IPS-NIHi11 (cell line): Measurements from ENCODE around the gene CRTC3.

Source experiments
- DNase-seq: peaks from one replicate; pipeline ENCODE4 v3.0.0; 2012; ENCODE audit warnings: mixed read lengths, low spot score

The CRTC3 gene

DNA sequence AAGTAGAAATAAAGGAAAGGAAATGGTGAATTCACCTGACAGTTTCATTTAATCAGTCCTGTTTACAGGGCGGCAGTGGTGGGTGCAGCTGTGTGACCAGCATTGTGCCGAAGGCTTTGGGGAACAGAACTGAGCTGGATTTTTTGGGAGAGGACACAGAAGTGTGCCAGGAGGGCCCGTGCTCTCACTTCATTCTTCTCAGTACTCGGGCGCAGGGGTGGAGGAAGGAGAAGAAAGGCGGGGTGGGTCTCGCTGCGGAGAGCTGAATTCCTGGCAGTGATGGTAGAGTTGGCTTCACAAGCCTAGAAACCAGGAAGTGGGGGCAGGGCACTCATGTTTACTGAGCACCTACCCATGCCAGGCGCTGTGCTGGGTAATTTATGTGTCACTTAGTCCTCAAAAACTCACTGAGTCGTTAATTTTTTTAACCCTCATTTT, 64.6 kb downstream of the CRTC3 start:
- peak; percentile 52 for DNase-seq

GRCh38 chr15:90595763-90596155, 66.0 kb downstream of the CRTC3 start:
- no peak for DNase-seq

DNA sequence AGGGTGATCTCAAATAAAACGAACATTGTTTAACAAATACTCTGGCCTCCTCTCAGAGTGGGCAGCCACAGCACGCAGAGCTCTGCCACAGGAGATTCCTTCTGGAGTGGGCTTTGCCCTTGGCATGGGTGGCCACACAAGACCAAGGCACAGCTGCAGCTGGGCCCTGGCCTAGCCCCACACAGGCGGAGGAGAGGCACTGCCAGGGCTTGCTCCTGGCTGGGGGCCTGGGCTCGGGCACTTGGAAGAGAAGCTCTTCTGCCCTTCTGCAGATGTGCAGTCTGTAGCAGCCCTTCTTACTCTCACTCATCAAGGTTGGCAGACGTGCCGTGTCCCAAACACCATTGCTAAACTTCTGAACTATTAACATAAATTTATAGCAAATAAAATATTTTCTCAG, 67.2 kb downstream of the CRTC3 start:
- no peak for DNase-seq

- DNase-seq: no peak
Observed at GRCh38 chr15:90597577-90597976, 67.9 kb downstream of the CRTC3 start.

DNA sequence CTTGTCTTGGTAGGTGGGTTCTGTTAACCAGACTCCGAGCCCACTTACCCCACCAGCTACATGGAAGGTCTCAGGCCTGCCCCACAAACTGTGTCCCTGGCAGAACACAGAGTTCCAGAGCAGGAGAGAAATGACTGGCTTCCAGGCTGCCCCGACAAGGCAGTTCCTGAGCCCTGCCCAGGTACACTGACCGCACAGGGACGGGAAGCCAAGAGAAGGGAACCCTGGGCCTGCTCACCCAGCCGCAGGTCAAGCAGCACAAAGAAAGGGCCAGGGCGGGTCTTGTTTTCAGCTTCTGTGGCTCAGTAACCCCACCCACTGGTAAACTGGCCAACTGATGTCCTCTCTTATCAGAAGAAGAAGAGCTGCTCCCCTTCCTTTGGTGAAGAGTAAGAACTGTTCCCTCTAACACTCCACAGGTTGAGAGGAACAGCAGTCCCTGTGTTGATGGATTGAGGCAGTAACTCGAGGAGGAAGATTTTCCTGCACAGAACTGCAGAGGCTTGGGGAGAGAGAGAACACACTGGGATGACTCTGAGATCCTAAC, 68.4 kb downstream of the CRTC3 start:
- DNase-seq: peak; percentile 57

DNA sequence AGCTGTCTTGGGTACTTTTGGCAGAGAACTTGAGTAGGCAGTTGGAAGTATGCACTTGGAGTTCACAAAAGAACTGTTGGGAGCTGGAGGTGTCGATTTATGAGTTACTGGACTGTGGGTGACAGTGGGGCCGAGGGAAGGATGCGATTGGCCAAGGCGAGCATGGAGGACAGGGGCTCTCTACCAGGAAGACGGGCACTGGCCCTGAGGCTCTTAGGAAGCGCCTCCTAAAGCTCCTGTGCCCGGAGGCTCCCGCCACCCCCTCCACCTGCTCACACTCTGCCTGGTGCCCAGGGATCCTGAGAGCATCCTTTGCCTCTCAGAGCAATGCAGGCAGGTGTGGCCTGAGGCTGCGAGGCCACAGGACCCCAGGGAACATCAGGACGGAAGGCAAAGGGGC, 69.0 kb downstream of the CRTC3 start:
- no peak for DNase-seq

- no peak for DNase-seq
Observed at GRCh38 chr15:90599116-90599515, 69.4 kb downstream of the CRTC3 start.

- DNase-seq: no peak
Observed at GRCh38 chr15:90599644-90600043, 69.9 kb downstream of the CRTC3 start.

- no peak for DNase-seq
Observed at GRCh38 chr15:90600954-90601353, 71.2 kb downstream of the CRTC3 start.

DNA sequence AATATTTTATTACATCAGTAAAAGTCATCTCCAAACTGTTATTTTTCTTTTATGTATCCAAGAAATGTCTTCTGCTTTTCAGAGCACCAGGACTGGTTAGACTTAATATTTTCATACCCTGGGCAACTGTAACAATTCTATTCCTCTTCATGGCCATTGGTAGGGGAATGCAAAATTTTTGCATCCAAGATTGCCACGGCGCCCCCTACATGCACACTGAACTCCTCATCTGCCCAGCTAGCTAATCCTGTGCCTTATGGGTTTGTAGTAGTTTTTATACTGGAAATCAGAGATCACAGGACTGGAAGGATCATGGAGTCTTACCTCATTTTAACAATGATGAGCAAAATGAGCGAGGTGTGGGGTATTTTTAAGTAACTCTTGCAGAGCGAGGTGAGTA, 74.2 kb downstream of the CRTC3 start:
- peak; percentile 39 for DNase-seq

DNA sequence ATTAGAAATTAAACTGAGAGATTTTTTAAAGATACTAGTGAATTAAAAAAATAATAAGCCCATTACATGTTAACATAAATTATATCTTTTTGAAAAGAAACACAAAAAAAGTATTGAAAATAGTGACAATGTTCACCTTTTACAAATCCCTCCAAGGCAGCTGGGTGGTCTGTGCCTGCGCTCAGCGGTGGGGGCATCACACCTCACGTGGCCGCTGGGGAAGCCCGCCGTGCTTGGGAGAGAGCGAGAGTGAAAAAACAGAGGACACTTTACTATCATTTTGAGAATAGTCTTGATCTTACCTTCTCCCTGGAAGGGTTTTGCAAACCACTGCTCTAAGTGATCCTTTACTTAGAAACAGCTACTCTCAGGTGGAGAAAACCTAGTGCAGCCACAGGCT, 76.9 kb downstream of the CRTC3 start:
- no peak for DNase-seq

DNA sequence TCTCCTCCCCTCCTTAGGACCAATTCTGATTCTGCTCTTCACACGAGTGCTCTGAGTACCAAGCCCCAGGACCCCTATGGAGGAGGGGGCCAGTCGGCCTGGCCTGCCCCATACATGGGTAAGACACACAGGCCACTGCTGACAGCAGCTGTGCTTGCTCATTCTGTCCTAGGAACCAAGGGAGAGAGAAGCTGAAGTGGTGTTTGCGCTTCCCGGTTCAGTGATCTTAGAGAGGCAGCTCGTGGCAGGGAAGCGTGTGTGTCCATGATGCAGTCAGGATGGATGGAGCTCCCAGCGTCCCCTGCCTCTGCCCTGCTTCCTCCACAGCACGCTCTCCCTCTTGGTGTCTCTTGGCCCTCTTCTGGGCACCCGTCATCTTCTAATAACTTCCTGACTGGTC, 77.6 kb downstream of the CRTC3 start:
- DNase-seq: no peak

GRCh38 chr15:90609242-90610180, 79.8 kb downstream of the CRTC3 start:
- DNase-seq: peak; percentile 53

DNA sequence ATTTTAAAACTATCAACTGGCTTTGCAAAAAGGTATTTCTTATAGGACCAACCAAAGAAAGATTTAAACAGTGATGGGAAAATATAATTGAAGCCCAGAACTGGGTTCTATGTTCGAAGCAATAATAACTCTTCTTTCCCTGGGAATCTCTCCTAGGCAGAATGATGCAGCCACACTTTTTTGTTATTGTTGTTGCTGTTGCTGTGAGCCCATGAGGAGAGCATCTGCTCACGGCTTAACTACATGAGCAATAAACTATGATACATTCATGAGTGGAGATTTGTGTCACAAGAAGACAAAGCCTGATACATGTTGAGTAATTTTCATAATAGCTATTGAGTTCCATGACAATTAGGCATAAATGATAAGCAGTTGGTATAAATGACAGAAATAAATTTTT, 80.5 kb downstream of the CRTC3 start:
- no peak for DNase-seq

DNA sequence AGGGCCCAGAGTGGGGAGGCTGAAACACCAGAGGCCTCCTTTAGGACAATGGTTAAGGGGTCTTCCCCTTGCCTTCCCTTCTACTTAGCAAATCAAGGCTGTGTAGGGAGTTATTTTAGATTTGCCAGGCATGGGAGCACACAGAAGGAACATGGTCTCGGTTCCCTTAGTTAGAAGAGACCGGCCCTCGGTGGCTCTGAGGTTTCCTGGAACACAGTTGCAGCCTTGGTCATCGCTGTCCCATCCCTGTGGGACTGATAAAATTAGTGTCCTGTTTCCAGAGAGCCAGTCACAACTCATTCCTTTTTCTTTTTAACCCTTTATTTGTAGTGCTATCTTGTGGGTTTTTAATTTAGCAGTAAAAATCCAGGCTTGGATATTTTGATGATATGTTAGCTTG, 81.4 kb downstream of the CRTC3 start:
- DNase-seq: no peak

GRCh38 chr15:90617171-90617570, 87.4 kb downstream of the CRTC3 start:
- DNase-seq: no peak

DNA sequence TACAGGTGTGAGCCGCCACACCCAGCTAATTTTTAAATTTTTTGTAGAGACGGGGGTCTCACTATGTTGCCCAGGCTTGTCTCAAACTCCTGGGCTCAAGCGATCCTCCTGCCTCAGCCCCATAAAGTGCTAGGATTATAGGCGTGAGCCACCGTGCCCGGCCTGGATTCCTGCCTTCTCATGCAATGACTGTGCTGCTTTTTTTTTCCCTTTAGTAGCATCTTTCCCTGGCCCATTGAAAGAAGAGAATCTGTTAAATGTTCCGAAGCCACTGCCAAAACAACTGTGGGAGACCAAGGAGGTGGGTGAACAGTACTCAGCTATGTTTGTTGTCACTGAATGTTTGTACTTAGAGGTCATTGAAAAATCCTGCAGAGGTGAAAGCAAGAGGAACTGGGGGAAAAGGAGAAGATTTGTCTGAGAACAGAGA, 88.0 kb downstream of the CRTC3 start:
- DNase-seq: no peak

- DNase-seq: no peak
Observed at GRCh38 chr15:90618330-90619125, 88.8 kb downstream of the CRTC3 start.

GRCh38 chr15:90619468-90619867, 89.7 kb downstream of the CRTC3 start:
- no peak for DNase-seq

DNA sequence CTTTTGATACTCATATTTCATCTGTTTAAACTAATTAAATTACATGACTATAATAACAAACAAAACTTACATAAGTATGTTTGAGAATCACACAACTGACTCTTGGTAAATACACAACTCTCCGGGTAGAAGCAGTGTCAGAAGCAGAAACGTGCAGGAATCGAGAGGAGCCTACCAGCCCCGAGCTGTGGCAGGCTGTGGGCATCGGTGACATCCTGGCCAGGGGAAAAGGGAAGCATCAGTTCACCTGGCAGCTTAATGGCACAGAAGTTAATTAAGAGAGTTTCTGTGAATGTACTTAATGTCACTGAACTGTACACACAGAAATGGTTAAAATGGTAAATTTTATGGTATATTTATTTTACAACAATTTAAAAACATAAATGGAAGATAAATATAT, 90.2 kb downstream of the CRTC3 start:
- no peak for DNase-seq

- DNase-seq: no peak
Observed at GRCh38 chr15:90620379-90621067, 90.8 kb downstream of the CRTC3 start.

GRCh38 chr15:90623854-90624253, 94.1 kb downstream of the CRTC3 start:
- DNase-seq: no peak
